ENCODE measurements around the gene LMO1.

GRCh38 chr11:8186429-8186828 lies 77.2 kb downstream of the LMO1 start:
- TF ChIP-seq CTCF (conservative IDR thresholded peaks at IDR 0.05) (no peak), EZH2 (IDR thresholded peaks at IDR 0.05; ENCODE audit: low read depth) (no peak)

Data from PC-9 (cell line).